IPS-18c (cell line): ENCODE results near the gene SGK1.
"Not testable (repeated sequence)": the region's sequence is repeated elsewhere in the genome, so short reads cannot be mapped to it uniquely, and the experiment has no call there.

Source experiments
- H3K4me3 ChIP-seq: 2 replicates; pipeline ENCODE4 v1.7.0; 2013; ENCODE audit warnings: low read depth, mild to moderate bottlenecking, low read length, moderate library complexity; ENCODE audit not compliant: insufficient read depth
- H3K9me3 ChIP-seq: one replicate; pipeline ENCODE4 v1.6.1; 2013; ENCODE audit warnings: mild to moderate bottlenecking, low read length, moderate library complexity; ENCODE audit not compliant: control insufficient read depth, insufficient read depth

Gene SGK1

DNA sequence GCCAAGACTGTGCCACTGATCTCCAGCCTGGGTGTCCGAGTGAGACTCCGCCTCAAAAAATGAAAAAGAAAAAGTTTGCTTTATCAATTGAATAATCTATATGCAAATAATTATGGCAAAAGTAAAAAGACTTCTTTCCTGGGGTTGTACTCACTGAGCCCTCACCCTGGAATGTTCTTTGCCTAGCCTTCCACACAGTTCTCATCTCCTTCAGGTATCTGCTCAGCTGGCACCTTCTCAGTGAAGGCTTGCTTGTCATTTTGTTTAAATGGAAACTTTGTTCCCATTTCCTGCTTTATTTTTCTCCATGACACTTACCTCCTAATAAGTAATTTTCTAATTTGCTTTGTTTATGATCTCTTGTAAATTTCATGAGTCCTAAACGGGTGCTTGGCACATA lies 96.7 kb downstream of the SGK1 start:
- Histone ChIP-seq H3K4me3 (no peak overlapping the region), H3K9me3 (no peaks in the 10 kb centered on the region)

DNA sequence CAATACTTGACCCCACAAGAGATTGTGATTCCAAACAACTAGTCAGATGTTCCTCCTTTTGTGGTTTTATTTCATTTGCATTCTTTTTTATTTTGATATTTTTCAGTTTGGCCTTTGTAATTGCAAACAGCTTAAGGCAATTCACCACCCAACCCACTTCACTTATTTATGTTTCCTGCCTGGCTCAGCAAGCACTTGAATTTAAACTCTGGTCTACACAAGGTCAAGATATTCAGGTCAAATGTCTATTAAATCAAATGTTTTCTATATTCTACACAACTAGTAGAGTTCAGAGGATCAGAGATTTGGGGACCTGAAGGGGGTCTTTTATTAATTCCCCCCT lies 100.1 kb downstream of the SGK1 start:
- Histone ChIP-seq H3K4me3 (no peak overlapping the region), H3K9me3 (no peaks in the 10 kb centered on the region)

DNA sequence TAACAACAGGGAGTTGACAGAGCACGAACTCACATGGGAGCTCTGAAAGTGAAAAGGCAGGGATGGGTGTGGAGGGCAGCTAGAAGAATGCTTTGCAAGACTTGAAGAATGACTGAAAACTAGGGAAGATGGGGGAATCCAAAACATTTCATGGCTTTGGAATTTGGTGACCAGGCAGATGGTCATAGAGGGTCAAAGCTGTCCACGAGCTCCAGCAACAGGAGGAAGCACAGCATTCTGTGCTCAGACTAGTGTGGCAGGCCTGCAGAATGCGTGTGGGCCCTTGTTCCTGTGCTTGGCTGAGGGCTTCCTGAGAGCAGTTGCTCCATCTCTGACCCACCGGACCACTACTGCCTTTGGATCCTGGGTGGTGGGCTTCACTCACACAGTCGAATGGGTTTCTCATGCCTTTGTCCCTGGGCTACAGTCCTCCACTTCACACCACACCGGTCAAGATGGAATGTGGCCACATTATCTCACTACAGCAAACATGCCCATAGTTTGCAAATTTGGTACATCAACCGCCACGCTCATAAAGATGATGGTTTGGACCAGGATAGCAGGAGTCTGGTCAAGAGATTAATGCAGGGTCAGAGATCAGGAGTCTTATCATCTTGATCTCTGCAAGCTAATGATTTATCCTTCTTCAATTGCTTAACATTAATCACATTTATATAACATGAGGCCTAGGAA lies 100.7 kb downstream of the SGK1 start:
- Histone ChIP-seq H3K9me3 (no peaks in the 10 kb centered on the region), H3K4me3 (no peak overlapping the region)

DNA sequence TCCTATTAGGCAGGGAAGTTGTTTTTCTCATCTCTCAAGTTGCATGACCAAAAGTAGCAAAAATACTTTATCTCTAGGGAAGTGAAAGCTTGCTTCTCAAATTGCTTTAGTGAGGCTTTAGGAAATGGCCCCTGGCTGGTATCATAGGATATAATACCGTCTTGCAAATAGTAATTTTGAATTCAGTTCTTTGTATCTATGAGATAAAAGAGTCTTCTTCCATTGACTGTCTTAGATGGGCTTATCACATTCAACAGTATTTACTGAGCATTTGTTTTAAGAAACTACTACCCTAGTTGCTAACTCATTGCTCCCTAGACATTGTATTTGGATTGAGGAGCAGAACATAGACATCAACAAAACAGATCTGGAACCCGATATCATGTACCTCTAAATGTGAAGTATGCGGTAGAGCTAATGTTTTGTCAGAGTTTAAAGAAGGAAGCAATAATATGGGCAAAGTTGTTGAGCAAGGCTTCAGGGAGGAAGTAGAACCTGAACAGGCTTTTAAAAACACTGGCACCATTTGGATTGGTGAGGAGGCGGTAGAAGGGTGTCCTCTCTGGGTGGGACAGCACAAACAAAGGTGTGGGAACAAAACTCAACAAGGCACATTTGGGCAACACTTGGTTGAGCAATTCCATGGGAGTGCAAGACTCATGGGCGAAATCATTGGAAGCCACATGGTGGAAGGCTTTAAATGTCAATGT lies 101.5 kb downstream of the SGK1 start:
- no peak overlapping the region for H3K4me3 ChIP-seq
- no peaks in the 10 kb centered on the region for H3K9me3 ChIP-seq

DNA sequence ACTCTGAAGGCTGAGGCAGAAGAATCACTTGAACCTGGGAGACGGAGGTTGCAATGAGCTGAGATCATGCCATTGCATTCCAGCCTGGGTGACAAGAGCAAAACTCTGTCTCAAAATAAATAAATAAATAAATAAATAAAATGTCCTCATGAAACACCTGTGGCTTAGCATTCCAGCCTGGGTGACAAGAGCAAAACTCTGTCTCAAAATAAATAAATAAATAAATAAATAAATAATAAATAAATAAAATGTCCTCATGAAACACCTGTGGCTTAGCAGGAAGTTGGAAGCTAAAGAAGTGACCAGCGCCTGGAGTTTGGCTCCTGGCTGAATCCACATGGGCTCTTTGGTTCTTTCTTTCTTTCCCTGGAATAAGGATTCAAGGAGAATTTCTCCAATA lies 104.5 kb downstream of the SGK1 start:
- H3K9me3 ChIP-seq, H3K4me3 ChIP-seq: not testable (repeated sequence)

DNA sequence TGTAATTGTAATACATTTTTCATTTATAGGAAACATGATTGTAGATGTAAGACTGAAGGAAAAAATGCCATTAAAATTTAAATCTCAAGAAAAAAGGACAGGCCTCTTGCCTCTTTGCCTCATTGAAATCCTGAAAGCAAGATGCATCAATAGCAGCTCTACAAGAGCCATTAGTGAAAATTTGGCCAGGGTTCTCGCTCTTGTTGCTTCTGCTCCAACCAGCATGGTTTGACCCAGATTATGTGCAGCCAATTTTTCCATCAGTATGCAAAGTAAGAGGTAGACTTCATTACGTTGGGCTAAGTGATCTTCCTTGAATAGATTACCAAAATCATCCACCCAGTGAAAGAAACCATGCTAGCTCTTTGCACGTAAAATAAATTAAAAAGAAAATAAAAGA lies 106.6 kb downstream of the SGK1 start:
- Histone ChIP-seq H3K9me3 (no peaks in the 10 kb centered on the region), H3K4me3 (no peak overlapping the region)

DNA sequence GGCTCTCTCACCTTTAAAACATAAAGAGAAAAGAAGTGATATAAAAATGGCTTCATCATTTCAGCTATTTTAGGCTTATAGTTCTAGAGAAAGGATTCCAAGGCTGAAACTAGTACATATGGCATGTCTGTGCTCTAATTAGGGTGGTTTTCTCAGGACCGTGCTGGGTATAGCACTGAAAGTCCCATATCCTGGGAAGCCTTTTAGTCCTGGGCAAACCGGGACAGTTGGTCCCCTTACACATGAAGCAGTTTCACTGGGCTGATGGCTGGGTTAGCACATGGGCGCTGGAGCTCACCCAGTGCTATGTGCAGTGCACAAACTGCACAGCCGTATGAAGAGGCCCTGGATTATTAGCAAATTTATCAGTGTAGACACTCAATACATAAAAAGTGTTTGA lies 110.5 kb downstream of the SGK1 start:
- Histone ChIP-seq H3K9me3 (peaks cover 2% of the 10 kb centered on the region), H3K4me3 (no peak overlapping the region)

DNA sequence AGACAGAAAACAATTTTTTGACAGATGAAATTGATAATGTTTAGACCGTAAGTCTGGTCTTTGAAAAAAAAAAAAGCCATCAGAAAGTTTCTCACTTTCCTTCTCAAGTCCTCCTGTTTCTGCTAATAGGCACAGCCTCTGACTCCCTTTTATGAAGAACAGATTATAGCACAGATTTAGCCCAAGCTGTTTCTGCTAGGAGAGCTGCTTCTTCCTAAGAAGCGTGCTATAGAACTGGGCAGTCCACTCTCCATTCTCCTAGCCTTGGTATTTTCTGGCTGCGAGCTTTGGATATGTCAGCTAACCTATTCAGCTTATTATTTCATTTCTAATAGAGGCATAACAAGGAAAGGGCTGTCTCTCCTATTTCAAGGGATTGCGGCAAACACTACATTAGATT lies 112.5 kb downstream of the SGK1 start:
- H3K9me3 ChIP-seq, result peaks cover 2% of the 10 kb centered on the region
- no peak overlapping the region for H3K4me3 ChIP-seq

DNA sequence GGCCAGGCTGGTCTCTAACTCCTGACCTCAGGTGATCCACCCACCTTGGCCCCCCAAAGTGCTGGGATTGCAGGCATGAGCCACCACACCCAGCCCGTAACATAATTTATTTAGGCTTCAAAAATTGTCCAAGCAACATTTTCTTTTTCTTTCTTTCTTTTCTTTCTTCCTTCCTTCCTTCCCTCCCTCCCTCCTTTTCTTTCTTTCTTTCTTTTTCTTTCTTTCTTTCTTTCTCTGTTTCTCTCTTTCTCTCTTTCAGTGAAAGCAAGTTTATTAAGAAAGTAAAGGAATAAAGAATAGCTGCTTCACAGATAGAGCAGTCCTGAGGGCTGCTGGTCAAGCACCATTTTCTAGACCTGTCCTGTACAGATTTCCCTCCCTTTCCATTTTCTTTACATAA lies 113.2 kb downstream of the SGK1 start:
- H3K4me3 ChIP-seq, H3K9me3 ChIP-seq: not testable (repeated sequence)

DNA sequence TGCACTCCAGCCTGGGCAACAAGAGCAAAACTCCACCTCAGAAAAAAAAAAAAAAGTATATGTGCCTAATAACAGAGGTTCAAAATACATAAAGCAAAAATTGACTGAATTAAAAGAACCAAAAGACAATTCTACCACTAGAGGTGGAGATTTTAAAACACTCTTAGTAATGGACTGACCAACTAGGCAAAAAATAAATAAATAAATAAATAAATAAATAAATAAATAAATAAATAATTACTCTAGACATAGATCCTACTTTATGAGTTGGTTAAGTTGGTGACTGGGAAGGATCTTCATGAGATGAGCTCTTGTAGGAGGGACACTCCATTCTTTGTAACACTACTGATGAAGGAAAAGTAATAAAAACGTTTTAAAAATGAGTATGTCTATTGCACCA lies 113.9 kb downstream of the SGK1 start:
- H3K9me3 ChIP-seq, result peaks cover 2% of the 10 kb centered on the region
- H3K4me3 ChIP-seq, result no peak overlapping the region

DNA sequence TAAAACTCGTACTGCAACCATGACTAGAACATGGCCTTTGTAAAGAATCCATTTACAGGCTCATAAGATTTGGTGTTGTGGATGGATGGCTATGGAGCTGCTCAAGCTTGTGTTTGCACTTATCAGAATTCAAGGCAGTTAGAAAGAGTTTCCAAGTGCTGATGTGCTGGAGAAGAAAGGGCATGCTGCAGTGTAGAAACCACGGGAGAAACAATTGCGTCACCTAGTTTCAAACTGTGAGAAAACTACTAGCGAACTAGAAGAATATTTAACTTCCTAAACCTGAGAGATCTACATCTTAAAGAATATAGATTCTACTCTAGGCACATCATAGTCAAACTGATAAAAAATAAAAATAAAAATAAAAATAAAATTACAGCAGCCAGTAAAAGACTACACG lies 116.2 kb downstream of the SGK1 start:
- no peak overlapping the region for H3K4me3 ChIP-seq
- H3K9me3 ChIP-seq, result peaks cover 2% of the 10 kb centered on the region

DNA sequence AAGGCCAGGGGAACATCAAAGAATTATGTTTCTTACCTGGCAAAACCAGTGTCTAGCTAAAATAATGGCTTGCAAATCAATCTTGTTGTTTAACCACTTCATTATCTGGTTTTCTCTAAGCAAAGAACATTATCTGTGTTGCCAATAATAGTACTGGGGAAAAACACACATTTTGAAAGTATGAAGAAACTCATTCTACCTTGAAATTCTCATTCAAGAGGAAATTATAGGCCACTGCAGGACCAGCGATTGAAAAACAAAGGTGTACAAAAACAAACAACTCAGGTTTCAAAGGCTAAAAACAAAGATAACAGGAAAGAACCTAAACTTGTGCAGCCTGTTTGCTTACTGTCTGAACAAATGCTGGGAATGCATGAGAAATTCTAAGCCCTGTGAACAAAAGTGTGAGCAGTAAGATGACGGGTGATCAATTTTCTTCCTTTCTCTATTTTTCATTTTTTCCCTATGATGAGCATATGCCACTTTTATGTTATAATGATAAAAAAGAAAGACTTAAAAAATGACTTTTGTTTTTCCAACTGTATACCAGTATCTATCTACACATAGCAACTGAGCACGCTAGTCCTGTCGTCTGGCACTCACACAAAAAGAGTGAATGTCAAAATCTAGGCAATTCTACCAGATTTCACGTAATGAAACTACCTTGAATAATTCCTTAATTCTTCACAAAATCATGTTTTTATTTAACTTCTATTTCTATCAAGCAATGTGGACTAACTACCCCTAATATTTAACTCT lies 117.9 kb downstream of the SGK1 start:
- Histone ChIP-seq H3K9me3 (peaks cover 2% of the 10 kb centered on the region), H3K4me3 (no peak overlapping the region)

DNA sequence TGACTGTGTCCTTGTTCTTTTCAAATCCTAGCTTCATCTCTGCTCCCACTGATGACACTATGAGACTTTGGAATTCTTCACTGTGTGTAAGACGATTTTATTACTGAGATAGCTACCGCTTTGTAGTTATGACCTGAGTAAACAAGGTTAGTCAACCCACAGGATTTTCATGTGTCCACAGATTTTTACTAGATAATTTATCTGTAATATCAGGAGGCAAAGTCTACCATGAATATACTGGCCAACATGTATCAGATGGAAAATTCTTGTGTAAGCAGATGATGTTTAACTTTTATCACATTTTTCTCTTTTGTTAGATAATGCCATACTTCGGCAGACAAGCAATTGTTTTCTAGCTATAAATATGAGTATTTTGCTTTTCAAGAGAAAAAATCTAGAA lies 119.8 kb downstream of the SGK1 start:
- Histone ChIP-seq H3K4me3 (no peak overlapping the region), H3K9me3 (peaks cover 2% of the 10 kb centered on the region)

DNA sequence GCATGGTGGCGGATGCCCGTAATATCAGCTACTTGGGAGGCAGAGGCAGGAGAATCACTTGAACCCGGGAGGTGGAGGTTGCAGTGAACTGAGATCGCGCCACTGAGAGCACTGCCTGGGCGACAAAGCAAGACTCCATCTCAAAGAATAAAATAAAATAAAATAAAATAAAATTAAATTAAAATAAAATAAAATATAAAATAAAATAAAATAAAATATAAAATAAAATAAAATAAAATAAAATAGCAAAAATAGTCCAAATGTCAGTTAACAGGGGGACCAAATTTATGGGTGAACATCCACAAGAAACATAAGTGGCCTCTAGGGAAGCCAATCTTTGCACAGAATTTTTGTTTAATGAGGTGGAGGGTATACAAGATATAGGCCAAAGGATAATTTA lies 120.2 kb downstream of the SGK1 start:
- not testable (repeated sequence) for H3K4me3 ChIP-seq, H3K9me3 ChIP-seq

DNA sequence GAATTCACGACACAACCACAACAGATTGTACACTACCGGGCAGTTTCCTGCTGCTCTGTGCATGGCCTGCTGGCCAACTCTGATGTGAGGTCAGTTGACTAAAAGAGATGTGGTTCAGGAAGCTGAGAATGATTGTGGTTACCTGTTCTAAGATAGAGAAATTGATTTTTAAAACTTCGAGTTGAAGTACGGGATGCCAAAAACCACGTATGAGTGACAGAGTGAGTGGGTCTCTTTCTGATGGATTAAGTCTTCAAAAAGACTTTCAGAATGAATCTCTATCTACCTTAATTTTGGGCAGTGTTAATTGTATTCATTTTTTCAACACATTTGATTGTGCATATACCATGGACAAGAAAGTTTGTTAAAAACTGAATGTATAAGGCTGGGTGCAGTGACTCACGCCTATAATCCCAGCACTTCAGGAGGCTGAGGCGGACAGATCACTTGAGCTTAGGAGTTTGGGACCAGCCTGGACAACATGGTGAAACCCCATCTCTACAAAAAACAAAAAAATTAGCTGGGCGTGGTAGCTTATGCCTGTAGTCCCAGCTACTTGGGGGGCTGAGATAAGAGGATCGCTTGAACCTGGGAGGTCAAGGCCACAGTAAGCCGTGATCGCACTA lies 121.2 kb downstream of the SGK1 start:
- no peaks in the 10 kb centered on the region for H3K9me3 ChIP-seq
- no peak overlapping the region for H3K4me3 ChIP-seq

DNA sequence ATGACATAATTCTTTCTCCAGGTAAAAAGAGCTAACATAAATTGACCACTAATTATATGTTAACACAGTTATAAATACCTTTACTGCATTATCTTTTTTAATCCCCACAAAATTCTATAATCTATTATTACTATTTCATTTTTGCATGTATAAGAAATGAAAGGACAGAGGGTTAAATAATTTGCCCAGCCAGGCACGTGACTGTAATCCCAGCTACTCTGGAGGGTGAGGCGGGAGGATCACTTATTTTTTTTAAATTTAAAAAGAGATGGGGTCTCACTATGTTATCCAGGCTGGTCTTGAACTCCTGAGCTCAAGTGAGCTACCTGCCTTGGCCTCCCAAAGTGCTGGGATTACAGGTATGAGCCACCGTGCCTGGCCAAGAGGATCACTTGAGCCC lies 121.9 kb downstream of the SGK1 start:
- no peak overlapping the region for H3K4me3 ChIP-seq

DNA sequence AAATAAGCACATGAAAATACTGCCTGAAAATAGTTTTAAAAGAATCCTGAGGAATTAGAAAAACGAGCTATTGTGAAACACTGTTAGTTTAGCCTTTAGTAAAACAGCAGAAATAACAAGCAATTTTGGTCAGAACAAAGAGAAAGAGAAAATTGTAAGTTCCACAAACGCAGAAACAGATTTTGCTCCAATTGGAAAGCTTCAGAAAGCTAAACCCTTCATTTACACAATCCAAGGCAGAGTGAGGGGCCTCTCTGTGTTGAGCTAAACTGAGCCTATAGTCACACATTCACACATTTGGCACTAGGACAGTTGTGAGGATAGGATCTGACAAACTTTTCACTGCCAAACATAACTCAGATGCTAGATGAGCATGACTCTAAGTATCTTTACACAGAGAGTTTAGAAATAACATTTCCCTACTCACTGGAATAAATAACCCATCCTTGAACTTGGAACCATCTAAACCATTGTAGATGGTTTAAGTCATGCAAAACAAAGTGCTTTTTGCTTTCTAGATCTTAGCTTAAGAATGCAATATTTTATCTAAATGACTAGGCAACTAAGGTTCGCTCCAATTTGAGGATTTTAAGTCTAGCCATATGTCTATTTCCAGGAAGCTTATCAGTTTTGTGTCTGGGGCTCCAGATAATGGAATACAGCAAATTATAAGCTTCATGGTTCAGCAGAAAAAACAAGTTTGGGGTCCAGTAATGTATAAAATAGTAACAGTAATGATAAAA lies 122.6 kb downstream of the SGK1 start:
- H3K4me3 ChIP-seq, result no peak overlapping the region

More for the DNA sequence above, 121.9 kb downstream of the SGK1 start:
- H3K9me3 ChIP-seq, result no peaks in the 10 kb centered on the region

More for the DNA sequence above, 122.6 kb downstream of the SGK1 start:
- H3K9me3 ChIP-seq, result no peaks in the 10 kb centered on the region
